H1 (cell line): ENCODE measurements around the gene MRPL43. TPM values are rescaled to one million over a fixed set of nuclear protein-coding genes. Genes with fewer than 3 reads are reported as not detected.
A peak's percentile ranks its signal among the peaks of the same experiment; 100 is the strongest.

Experiments
- BACH1 ChIP-seq: IDR thresholded peaks from 2 replicates; pipeline ENCODE4 v1.6.1; 2012; ENCODE audit warnings: low read length, improper control_type of control experiment
- CHD7 ChIP-seq: fragments of 300-600 bp; sonication (generic); IDR thresholded peaks from 2 replicates; pipeline ENCODE4 v1.7.1; 2012; ENCODE audit warnings: low read length, moderate library complexity, mild to moderate bottlenecking, inconsistent platforms; ENCODE audit not compliant: insufficient replicate concordance
- CREB1 ChIP-seq: IDR thresholded peaks from 2 replicates; pipeline ENCODE4 v1.6.1; 2012; ENCODE audit warnings: inconsistent platforms
- EGR1 ChIP-seq: IDR thresholded peaks from 2 replicates; pipeline ENCODE4 v1.6.1; 2011; ENCODE audit warnings: low read depth, low read length, borderline replicate concordance
- JUND ChIP-seq: IDR thresholded peaks from 2 replicates; pipeline ENCODE4 v1.6.1; 2011; ENCODE audit warnings: mild to moderate bottlenecking, improper control_type of control experiment, low read length
- KDM1A ChIP-seq: fragments of 200-600, 300-600 bp; sonication (generic); IDR thresholded peaks from 2 replicates; pipeline ENCODE4 v1.7.1; 2016; ENCODE audit warnings: mild to moderate bottlenecking, low read length, borderline replicate concordance
- POLR2A ChIP-seq, 2 experiments: IDR thresholded peaks; 1 replicate in 1 of 2; 2 replicates in 1 of 2; pipeline ENCODE4 v1.6.1; 2011; ENCODE audit warnings: low read depth in 2 of 2, low read length in 2 of 2, mild to moderate bottlenecking in 2 of 2; ENCODE audit errors: control extremely low read depth in 1 of 2
- POLR2AphosphoS5 ChIP-seq: IDR thresholded peaks from 2 replicates; pipeline ENCODE4 v1.6.1; 2011; ENCODE audit warnings: low read depth, low read length
- TCF12 ChIP-seq: IDR thresholded peaks from 2 replicates; pipeline ENCODE4 v1.6.1; 2011; ENCODE audit warnings: low read depth, mild to moderate bottlenecking, low read length
- polyA plus RNA-seq, 7 experiments: library from polyadenylated mRNA; depleted of rRNA in 3 of 7; stranded (reverse) in 5 of 7; unstranded in 2 of 7; fragments of >200 nt in 5 of 7; fragments of 200-250 nt in 2 of 7; gene quantifications; 1 replicate in 5 of 7; 2 replicates in 1 of 7; 4 replicates in 1 of 7; pipeline versions ENCODE4 v1.2.1 to v1.2.3, GENCODE V29; 2011 to 2013; ENCODE audit warnings: missing spikeins in 2 of 7, mixed read lengths in 2 of 7
- total RNA-seq: library from RNA; stranded (reverse); fragmentation: NEBNext Ultra II Directional; extraction: Animal tissue kit (Norgen Biotek cat#: 25700); gene quantifications from 2 replicates; pipeline ENCODE4 v1.2.1, GENCODE V29; 2021
- TF ChIP-seq, protein P1 (sequence below): IDR thresholded peaks from 2 replicates; pipeline ENCODE4 v1.6.1; 2012; ENCODE audit warnings: inconsistent platforms

Gene MRPL43
- total and polyA plus RNA-seq, 2 of the 8 experiments (the other 6 are each of a cell fraction or from before 2014, with no cell fraction given): 74.1 to 149 TPM

GRCh38 chr10:100997360-100998182 lies 10.3 kb upstream of the MRPL43 start (continued):
- TF ChIP-seq CHD7 (no peak), JUND (no peak), TCF12 (no peak), POLR2AphosphoS5 (0 out of 2 replicates have a peak, but pooled peaks have one; percentile 48), POLR2A (IDR thresholded peaks at IDR 0.05; ENCODE audit: control extremely low read depth in 1 of 2, low read depth in 2 of 2, low read length in 2 of 2) (no peak; a peak in 1 of 3 replicates), EGR1 (no peak), CREB1 (no peak; the same call in 1 of the 2 replicates), KDM1A (no peak), BACH1 (peak; percentile 50; the same call in 1 of the 2 replicates)
- TF ChIP-seq, protein P1, sequence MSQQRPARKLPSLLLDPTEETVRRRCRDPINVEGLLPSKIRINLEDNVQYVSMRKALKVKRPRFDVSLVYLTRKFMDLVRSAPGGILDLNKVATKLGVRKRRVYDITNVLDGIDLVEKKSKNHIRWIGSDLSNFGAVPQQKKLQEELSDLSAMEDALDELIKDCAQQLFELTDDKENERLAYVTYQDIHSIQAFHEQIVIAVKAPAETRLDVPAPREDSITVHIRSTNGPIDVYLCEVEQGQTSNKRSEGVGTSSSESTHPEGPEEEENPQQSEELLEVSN: peak; percentile 41; the same call in 1 of the 2 replicates
